HepG2 (cell line): Measurements from ENCODE around the gene IGFLR1. TPM values are rescaled to one million over a fixed set of nuclear protein-coding genes. Genes with fewer than 3 reads are reported as not detected.

Experiments used
- CHD4 ChIP-seq: fragments of 200-600 bp; sonication (generic); IDR thresholded peaks from 2 replicates; pipeline ENCODE4 v1.7.0; 2017; ENCODE audit warnings: mild to moderate bottlenecking, low read length, borderline replicate concordance
- FOXM1 ChIP-seq: sonication (generic); formaldehyde crosslinking; IDR thresholded peaks from 2 replicates; pipeline ENCODE4 v1.5.0; 2020; ENCODE audit warnings: missing genetic modification reagents
- KDM5A ChIP-seq: fragments of 200-600 bp; sonication (generic); IDR thresholded peaks from 2 replicates; pipeline ENCODE4 v1.7.0; 2018; ENCODE audit warnings: antibody characterized with exemption, mild to moderate bottlenecking, low read length, borderline replicate concordance
- LCORL ChIP-seq, 2 experiments: fragments of 450-650 bp in 1 of 2; sonication (generic) in 1 of 2; formaldehyde crosslinking in 1 of 2; IDR thresholded peaks; 2 replicates each; pipeline versions ENCODE4 v1.5.0 to v1.6.1; 2017 to 2020; ENCODE audit warnings: antibody characterized with exemption in 1 of 2, missing genetic modification reagents in 1 of 2
- MTA3 ChIP-seq: sonication (generic); formaldehyde crosslinking; IDR thresholded peaks from 2 replicates; pipeline ENCODE4 v1.4.0; 2020; ENCODE audit warnings: missing genetic modification reagents
- NFKBIZ ChIP-seq: IDR thresholded peaks from 2 replicates; pipeline ENCODE4 v1.6.1; 2018; ENCODE audit warnings: missing genetic modification reagents, missing compliant biosample characterization
- PAF1 ChIP-seq: IDR thresholded peaks from 2 replicates; pipeline ENCODE4 v1.6.1; 2016; ENCODE audit warnings: missing genetic modification reagents, missing compliant biosample characterization
- TMF1 ChIP-seq: sonication (generic); formaldehyde crosslinking; IDR thresholded peaks from 2 replicates; pipeline ENCODE4 v1.8.1; 2022; ENCODE audit warnings: low read depth, missing genetic modification reagents
- ZNF256 ChIP-seq: sonication (generic); formaldehyde crosslinking; conservative IDR thresholded peaks from 2 replicates; pipeline ENCODE4 v1.4.0; 2020; ENCODE audit warnings: missing genetic modification reagents
- ZNF337 ChIP-seq: sonication (generic); formaldehyde crosslinking; IDR thresholded peaks from 2 replicates; pipeline ENCODE4 v1.5.1; 2020; ENCODE audit warnings: missing genetic modification reagents, low read depth, mild to moderate bottlenecking, borderline replicate concordance
- ZNF816 ChIP-seq: sonication (generic); formaldehyde crosslinking; IDR thresholded peaks from 2 replicates; pipeline ENCODE4 v1.8.0; 2022; ENCODE audit warnings: missing genetic modification reagents, mild to moderate bottlenecking, borderline replicate concordance
- polyA plus RNA-seq, 8 experiments: library from polyadenylated mRNA; depleted of rRNA in 3 of 8; stranded (reverse) in 7 of 8; unstranded in 1 of 8; fragments of >200 nt; fragmentation: Illumina TruSeq in 4 of 8; extraction: Trizol in 4 of 8; gene quantifications; 2 replicates each; pipeline versions ENCODE4 v1.2.1 to v1.2.3, GENCODE V29; 2011 to 2016; ENCODE audit warnings: low read depth in 4 of 8, missing spikeins in 1 of 8, mixed read lengths in 1 of 8; ENCODE audit not compliant: insufficient read depth in 1 of 8
- total RNA-seq, 5 experiments: library from RNA; depleted of rRNA; stranded (reverse); fragments of >200 nt; fragmentation: Illumina TruSeq; extraction: Trizol; gene quantifications; 2 replicates each; pipeline ENCODE4 v1.2.3, GENCODE V29; 2016; ENCODE audit warnings: low read depth in 1 of 5
- TF ChIP-seq, protein P1 (sequence below): sonication (generic); formaldehyde crosslinking; IDR thresholded peaks from 2 replicates; pipeline ENCODE4 v1.5.1; 2020; ENCODE audit warnings: mild to moderate bottlenecking, missing genetic modification reagents, moderate library complexity
- TF ChIP-seq, protein P2 (sequence below): sonication (generic); formaldehyde crosslinking; IDR thresholded peaks from 2 replicates; pipeline ENCODE4 v1.8.0; 2022; ENCODE audit warnings: low read depth, missing genetic modification reagents
- TF ChIP-seq, protein P3 (sequence below): sonication (generic); formaldehyde crosslinking; conservative IDR thresholded peaks from 2 replicates; pipeline ENCODE4 v1.8.0; 2022; ENCODE audit warnings: mild to moderate bottlenecking, moderate library complexity, missing genetic modification reagents
- TF ChIP-seq, protein P4 (sequence below): sonication (generic); formaldehyde crosslinking; IDR thresholded peaks from 2 replicates; pipeline ENCODE4 v1.4.0; 2020; ENCODE audit warnings: missing genetic modification reagents, borderline replicate concordance

IGFLR1 gene
- total and polyA plus RNA-seq, 2 of the 13 experiments (the other 11 are each of a cell fraction or from before 2014, with no cell fraction given), result 5.4 to 8.9 TPM

DNA sequence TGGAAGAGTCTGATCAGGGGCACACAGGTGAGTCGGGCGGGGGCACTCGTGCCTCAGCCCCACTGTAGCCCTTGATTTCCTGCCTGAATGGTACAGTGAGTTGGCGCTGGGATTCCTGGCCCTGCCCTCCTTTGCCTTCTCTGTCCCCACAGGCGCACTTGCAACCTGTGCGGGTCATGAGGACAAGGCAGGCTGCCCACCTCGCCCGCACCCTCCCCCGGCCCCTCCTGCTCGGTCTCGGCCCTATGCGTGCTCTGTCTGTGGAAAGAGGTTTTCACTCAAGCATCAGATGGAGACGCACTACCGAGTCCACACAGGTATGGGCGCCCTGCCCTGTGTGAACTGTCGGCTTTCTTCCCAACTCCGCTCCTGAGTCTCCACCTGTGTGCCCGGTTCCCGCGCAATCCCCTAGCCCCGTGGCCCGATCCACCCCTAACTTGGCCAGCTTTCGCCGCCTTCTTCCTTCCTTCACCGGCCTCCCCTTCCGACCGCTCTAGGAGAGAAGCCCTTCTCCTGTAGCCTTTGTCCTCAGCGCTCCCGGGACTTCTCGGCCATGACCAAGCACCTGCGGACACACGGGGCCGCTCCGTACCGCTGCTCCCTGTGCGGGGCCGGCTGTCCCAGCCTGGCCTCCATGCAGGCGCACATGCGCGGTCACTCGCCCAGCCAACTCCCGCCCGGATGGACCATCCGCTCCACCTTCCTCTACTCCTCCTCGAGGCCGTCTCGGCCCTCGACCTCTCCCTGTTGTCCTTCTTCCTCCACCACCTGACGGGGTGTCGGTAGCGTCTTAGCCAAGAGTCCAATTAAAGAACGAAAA is 26.1 kb downstream of the IGFLR1 start (continued):
- TF ChIP-seq TMF1 (CRISPR knock-in tag) (0 out of 2 replicates have a peak, but pooled peaks have one; percentile 21), ZNF337 (0 out of 2 replicates have a peak, but pooled peaks have one; percentile 32), KDM5A (no peak), CHD4 (no peak), MTA3 (CRISPR knock-in tag) (no peak), ZNF256 (no peak), FOXM1 (CRISPR knock-in tag) (no peak), NFKBIZ (CRISPR knock-in tag) (no peak), LCORL (IDR thresholded peaks at IDR 0.05) (no peak), LCORL (CRISPR knock-in tag; IDR thresholded peaks at IDR 0.05) (peak; percentile 32; the same call in 1 of the 2 replicates), ZNF816 (CRISPR knock-in tag) (no peak), PAF1 (CRISPR knock-in tag) (no peak)
- TF ChIP-seq, protein P1, sequence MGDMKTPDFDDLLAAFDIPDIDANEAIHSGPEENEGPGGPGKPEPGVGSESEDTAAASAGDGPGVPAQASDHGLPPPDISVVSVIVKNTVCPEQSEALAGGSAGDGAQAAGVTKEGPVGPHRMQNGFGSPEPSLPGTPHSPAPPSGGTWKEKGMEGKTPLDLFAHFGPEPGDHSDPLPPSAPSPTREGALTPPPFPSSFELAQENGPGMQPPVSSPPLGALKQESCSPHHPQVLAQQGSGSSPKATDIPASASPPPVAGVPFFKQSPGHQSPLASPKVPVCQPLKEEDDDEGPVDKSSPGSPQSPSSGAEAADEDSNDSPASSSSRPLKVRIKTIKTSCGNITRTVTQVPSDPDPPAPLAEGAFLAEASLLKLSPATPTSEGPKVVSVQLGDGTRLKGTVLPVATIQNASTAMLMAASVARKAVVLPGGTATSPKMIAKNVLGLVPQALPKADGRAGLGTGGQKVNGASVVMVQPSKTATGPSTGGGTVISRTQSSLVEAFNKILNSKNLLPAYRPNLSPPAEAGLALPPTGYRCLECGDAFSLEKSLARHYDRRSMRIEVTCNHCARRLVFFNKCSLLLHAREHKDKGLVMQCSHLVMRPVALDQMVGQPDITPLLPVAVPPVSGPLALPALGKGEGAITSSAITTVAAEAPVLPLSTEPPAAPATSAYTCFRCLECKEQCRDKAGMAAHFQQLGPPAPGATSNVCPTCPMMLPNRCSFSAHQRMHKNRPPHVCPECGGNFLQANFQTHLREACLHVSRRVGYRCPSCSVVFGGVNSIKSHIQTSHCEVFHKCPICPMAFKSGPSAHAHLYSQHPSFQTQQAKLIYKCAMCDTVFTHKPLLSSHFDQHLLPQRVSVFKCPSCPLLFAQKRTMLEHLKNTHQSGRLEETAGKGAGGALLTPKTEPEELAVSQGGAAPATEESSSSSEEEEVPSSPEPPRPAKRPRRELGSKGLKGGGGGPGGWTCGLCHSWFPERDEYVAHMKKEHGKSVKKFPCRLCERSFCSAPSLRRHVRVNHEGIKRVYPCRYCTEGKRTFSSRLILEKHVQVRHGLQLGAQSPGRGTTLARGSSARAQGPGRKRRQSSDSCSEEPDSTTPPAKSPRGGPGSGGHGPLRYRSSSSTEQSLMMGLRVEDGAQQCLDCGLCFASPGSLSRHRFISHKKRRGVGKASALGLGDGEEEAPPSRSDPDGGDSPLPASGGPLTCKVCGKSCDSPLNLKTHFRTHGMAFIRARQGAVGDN (CRISPR knock-in tag), result peak; percentile 98
- TF ChIP-seq, protein P2, sequence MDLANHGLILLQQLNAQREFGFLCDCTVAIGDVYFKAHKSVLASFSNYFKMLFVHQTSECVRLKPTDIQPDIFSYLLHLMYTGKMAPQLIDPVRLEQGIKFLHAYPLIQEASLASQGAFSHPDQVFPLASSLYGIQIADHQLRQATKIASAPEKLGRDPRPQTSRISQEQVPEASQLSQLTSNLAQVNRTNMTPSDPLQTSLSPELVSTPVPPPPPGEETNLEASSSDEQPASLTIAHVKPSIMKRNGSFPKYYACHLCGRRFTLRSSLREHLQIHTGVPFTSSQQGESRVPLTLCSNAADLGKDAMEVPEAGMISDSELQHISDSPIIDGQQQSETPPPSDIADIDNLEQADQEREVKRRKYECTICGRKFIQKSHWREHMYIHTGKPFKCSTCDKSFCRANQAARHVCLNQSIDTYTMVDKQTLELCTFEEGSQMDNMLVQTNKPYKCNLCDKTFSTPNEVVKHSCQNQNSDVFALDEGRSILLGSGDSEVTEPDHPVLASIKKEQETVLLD (CRISPR knock-in tag), result no peak; the same call in 1 of the 2 replicates
- TF ChIP-seq, protein P3, sequence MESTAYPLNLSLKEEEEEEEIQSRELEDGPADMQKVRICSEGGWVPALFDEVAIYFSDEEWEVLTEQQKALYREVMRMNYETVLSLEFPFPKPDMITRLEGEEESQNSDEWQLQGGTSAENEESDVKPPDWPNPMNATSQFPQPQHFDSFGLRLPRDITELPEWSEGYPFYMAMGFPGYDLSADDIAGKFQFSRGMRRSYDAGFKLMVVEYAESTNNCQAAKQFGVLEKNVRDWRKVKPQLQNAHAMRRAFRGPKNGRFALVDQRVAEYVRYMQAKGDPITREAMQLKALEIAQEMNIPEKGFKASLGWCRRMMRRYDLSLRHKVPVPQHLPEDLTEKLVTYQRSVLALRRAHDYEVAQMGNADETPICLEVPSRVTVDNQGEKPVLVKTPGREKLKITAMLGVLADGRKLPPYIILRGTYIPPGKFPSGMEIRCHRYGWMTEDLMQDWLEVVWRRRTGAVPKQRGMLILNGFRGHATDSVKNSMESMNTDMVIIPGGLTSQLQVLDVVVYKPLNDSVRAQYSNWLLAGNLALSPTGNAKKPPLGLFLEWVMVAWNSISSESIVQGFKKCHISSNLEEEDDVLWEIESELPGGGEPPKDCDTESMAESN (CRISPR knock-in tag), result 0 out of 2 replicates have a peak, but pooled peaks have one; percentile 2
- TF ChIP-seq, protein P4, sequence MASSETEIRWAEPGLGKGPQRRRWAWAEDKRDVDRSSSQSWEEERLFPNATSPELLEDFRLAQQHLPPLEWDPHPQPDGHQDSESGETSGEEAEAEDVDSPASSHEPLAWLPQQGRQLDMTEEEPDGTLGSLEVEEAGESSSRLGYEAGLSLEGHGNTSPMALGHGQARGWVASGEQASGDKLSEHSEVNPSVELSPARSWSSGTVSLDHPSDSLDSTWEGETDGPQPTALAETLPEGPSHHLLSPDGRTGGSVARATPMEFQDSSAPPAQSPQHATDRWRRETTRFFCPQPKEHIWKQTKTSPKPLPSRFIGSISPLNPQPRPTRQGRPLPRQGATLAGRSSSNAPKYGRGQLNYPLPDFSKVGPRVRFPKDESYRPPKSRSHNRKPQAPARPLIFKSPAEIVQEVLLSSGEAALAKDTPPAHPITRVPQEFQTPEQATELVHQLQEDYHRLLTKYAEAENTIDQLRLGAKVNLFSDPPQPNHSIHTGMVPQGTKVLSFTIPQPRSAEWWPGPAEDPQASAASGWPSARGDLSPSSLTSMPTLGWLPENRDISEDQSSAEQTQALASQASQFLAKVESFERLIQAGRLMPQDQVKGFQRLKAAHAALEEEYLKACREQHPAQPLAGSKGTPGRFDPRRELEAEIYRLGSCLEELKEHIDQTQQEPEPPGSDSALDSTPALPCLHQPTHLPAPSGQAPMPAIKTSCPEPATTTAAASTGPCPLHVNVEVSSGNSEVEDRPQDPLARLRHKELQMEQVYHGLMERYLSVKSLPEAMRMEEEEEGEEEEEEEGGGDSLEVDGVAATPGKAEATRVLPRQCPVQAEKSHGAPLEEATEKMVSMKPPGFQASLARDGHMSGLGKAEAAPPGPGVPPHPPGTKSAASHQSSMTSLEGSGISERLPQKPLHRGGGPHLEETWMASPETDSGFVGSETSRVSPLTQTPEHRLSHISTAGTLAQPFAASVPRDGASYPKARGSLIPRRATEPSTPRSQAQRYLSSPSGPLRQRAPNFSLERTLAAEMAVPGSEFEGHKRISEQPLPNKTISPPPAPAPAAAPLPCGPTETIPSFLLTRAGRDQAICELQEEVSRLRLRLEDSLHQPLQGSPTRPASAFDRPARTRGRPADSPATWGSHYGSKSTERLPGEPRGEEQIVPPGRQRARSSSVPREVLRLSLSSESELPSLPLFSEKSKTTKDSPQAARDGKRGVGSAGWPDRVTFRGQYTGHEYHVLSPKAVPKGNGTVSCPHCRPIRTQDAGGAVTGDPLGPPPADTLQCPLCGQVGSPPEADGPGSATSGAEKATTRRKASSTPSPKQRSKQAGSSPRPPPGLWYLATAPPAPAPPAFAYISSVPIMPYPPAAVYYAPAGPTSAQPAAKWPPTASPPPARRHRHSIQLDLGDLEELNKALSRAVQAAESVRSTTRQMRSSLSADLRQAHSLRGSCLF (CRISPR knock-in tag), result no peak
